OCI-LY3 (cell line): Measurements from ENCODE around the gene ARL13B.

Source experiments
- H2AFZ ChIP-seq: fragments of 200-600, 300-600 bp; shearing (Covaris generic); 2 replicates; pipeline ENCODE4 v1.6.0; 2014; ENCODE audit warnings: antibody characterized with exemption, low read depth, low read length
- H3K27ac ChIP-seq: fragments of 200-600, 300-600 bp; sonication (generic); 2 replicates; pipeline ENCODE4 v1.5.1; 2014; ENCODE audit warnings: mild to moderate bottlenecking, low read length, moderate library complexity, mixed read lengths
- H3K27me3 ChIP-seq: fragments of 200-600, 300-600 bp; sonication (generic); 2 replicates; pipeline ENCODE4 v1.6.1; 2014; ENCODE audit warnings: low read depth, low read length, mixed read lengths
- H3K36me3 ChIP-seq: fragments of 200-600, 300-600 bp; sonication (generic); replicated peaks from 2 replicates; pipeline ENCODE3; 2014; ENCODE audit warnings: low read depth, low read length, mixed read lengths
- H3K4me1 ChIP-seq: fragments of 300-600, 200-600 bp; sonication (generic); 2 replicates; pipeline ENCODE4 v1.6.1; 2014; ENCODE audit warnings: low read length, mixed read lengths
- H3K4me2 ChIP-seq: fragments of 200-600, 300-600 bp; sonication (generic); 2 replicates; pipeline ENCODE4 v1.6.1; 2014; ENCODE audit warnings: low read length, mixed read lengths
- H3K4me3 ChIP-seq: fragments of 300-600, 200-600 bp; sonication (generic); 2 replicates; pipeline ENCODE4 v1.5.1; 2014; ENCODE audit warnings: antibody characterized with exemption, mild to moderate bottlenecking, low read length, moderate library complexity
- H3K79me2 ChIP-seq: fragments of 300-600, 200-600 bp; shearing (Covaris generic); 2 replicates; pipeline ENCODE4 v1.6.1; 2014; ENCODE audit warnings: mild to moderate bottlenecking, low read length, mixed read lengths
- H3K9ac ChIP-seq: fragments of 300-600, 200-600 bp; shearing (Covaris generic); 2 replicates; pipeline ENCODE4 v1.6.0; 2014; ENCODE audit warnings: mild to moderate bottlenecking, low read length, moderate library complexity
- H3K9me3 ChIP-seq: fragments of 200-600, 300-600 bp; shearing (Covaris generic); 2 replicates; pipeline ENCODE4 v1.6.1; 2014; ENCODE audit warnings: low read length, mixed read lengths; ENCODE audit not compliant: insufficient read depth
- H4K20me1 ChIP-seq: fragments of 200-600, 300-600 bp; sonication (generic); 2 replicates; pipeline ENCODE4 v1.6.1; 2016; ENCODE audit warnings: low read length, mixed read lengths; ENCODE audit not compliant: insufficient read depth
- EZH2phosphoT487 ChIP-seq: fragments of 200-600 bp; shearing (Covaris generic); IDR thresholded peaks from 2 replicates; pipeline ENCODE4 v1.6.1; 2018; ENCODE audit warnings: antibody characterized with exemption, mixed run types, low read depth
- TF ChIP-seq, protein P1 (sequence below): fragments of 200-600, 300-600 bp; sonication (generic); IDR thresholded peaks from 2 replicates; pipeline ENCODE4 v1.5.1; 2014; ENCODE audit warnings: antibody characterized with exemption, low read length, low read depth

Gene ARL13B

DNA sequence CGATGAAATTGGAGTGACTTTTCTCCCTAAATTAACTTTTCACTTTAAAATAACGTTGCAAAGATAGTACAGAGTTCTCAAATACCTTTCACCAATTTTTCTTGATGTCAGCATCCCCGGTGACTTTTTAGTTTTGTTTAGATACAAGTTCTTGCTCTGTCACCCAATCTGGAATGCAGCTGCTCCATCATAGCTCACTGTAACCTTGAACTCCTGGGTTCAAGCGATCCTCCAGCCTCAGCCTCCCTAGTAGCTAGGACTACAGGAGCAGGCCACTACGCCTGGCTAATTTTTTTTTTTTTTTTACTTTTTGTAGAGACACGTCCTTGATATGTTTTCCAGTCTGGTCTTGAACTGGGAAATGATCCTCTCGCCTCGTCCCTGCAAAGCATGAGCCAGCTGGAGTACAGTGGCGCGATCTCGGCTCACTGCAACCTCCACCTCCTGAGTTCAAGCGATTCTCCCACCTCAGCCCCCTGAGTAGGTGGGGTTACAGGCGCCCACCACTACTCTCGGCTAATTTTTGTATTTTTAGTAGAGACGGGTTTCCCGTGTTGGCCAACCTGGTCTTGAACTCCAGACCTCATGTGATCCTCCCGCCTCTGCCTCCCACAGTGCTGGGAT, 83.7 kb downstream of the ARL13B start:
- Histone ChIP-seq H3K9me3 (no peaks in the 10 kb centered on the region), H4K20me1 (no peaks in the 10 kb centered on the region), H3K79me2 (peaks cover 31% of the 10 kb centered on the region), H3K9ac (peak overlapping the region; percentile 95), H3K27ac (peak overlapping the region; percentile 88), H3K4me2 (peak overlapping the region; percentile 44), H3K36me3 (peaks cover 8% of the 10 kb centered on the region), H2AFZ (peak overlapping the region; percentile 93), H3K27me3 (no peaks in the 10 kb centered on the region), H3K4me3 (peak overlapping the region; percentile 78), H3K4me1 (peaks cover 23% of the 10 kb centered on the region)
- no peak for TF ChIP-seq EZH2phosphoT487
- TF ChIP-seq, protein P1, sequence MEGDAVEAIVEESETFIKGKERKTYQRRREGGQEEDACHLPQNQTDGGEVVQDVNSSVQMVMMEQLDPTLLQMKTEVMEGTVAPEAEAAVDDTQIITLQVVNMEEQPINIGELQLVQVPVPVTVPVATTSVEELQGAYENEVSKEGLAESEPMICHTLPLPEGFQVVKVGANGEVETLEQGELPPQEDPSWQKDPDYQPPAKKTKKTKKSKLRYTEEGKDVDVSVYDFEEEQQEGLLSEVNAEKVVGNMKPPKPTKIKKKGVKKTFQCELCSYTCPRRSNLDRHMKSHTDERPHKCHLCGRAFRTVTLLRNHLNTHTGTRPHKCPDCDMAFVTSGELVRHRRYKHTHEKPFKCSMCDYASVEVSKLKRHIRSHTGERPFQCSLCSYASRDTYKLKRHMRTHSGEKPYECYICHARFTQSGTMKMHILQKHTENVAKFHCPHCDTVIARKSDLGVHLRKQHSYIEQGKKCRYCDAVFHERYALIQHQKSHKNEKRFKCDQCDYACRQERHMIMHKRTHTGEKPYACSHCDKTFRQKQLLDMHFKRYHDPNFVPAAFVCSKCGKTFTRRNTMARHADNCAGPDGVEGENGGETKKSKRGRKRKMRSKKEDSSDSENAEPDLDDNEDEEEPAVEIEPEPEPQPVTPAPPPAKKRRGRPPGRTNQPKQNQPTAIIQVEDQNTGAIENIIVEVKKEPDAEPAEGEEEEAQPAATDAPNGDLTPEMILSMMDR = no peak

DNA sequence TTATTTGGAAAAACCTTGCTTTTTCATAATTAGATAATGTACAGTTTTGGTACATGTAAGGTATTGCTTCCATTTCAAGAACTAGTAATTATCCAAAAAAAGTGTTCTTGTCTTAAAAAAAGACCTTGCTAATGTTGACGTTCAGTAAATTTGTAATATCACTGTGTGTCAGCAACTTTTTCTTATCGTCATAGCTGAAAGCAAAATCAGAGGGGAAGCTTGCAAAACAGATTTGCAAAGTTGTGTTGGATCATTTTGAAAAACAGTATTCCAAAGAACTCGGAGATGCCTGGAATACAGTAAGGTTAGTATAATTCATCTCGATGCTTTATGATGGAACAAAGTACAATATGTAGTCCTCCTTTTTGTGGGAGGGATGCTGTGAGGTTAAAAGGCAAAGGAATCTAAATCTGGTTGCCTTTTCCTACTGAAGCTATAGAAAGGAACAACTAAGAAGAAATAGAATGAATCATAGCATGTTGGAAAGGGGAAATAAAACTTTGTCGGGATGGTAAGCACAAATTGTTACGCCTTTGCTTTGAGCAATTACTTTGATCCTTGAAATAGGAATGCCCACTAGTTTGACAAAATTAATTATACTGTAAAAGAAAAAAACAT, 84.4 kb downstream of the ARL13B start:
- Histone ChIP-seq H3K9me3 (no peaks in the 10 kb centered on the region), H3K4me1 (peaks cover 30% of the 10 kb centered on the region), H3K4me2 (peak overlapping the region; percentile 44), H2AFZ (no peak overlapping the region), H3K4me3 (peak overlapping the region; percentile 78), H3K79me2 (peaks cover 31% of the 10 kb centered on the region), H4K20me1 (no peaks in the 10 kb centered on the region), H3K36me3 (peaks cover 8% of the 10 kb centered on the region), H3K27me3 (no peaks in the 10 kb centered on the region), H3K9ac (peak overlapping the region; percentile 95; the same call in 1 of the 2 replicates), H3K27ac (no peak overlapping the region)
- TF ChIP-seq, protein P1 = no peak
- TF ChIP-seq EZH2phosphoT487 = no peak

DNA sequence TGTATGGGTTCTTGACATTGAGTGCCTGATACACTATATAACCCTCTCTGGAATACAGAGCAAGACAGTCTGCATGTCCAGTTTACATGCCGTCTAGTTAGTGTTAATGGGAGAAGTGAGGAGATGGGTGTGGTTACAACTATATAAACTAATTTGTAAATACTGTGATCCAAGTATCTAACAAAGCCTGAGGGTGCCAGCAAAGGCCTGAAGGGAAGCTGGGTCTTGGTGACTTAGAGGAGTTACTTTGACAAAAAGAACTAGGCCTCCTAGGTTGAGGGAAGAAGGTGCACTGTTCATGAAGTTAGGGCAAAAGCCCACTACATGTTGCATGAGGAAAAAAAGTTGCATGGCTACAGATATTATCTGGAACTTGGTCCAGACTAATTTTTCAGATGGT, 85.2 kb downstream of the ARL13B start:
- Histone ChIP-seq H4K20me1 (no peaks in the 10 kb centered on the region), H3K27ac (no peak overlapping the region), H3K9me3 (no peaks in the 10 kb centered on the region), H3K4me1 (peaks cover 38% of the 10 kb centered on the region), H3K9ac (no peak overlapping the region), H3K4me2 (no peak overlapping the region), H2AFZ (no peak overlapping the region), H3K27me3 (no peaks in the 10 kb centered on the region), H3K4me3 (no peak overlapping the region), H3K79me2 (peaks cover 31% of the 10 kb centered on the region), H3K36me3 (peaks cover 8% of the 10 kb centered on the region)
- TF ChIP-seq EZH2phosphoT487 = no peak
- TF ChIP-seq, protein P1 = no peak

DNA sequence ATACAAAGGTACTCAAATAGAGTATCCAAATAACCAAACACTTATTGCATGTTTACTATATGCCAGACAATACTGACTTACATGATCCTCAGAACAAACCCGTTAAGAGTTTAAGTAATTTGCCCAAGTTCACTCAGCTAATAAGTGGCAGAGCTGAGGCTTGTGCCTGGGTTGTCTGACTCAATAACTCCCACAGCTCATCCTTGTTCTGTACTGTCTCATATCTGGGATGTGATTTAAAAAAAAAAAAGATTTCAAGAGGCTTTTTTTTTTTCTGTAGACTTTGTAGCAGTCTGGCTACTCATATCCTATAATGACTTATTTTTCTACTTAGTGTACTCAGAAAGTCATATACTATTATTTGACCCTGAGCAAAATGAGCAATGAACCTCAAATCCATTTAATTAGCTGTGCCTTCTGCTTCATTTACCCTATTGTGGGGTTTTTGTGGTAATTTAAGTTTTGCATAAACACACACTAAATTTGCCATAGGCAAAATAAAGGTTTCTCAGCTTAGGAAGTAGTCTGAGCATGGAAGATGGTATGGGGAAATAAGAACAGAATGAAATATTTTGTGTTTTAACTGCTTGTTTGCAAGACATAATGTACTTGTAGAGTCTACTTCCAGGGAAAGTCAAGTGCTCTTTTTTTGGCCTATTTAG, 86.0 kb downstream of the ARL13B start:
- Histone ChIP-seq H3K27me3 (no peaks in the 10 kb centered on the region), H3K4me1 (peaks cover 45% of the 10 kb centered on the region), H3K4me3 (no peak overlapping the region), H4K20me1 (no peaks in the 10 kb centered on the region), H3K4me2 (no peak overlapping the region), H3K36me3 (peaks cover 8% of the 10 kb centered on the region), H2AFZ (no peak overlapping the region), H3K79me2 (peaks cover 31% of the 10 kb centered on the region), H3K9ac (no peak overlapping the region), H3K27ac (no peak overlapping the region), H3K9me3 (no peaks in the 10 kb centered on the region)
- TF ChIP-seq, protein P1 = no peak
- TF ChIP-seq EZH2phosphoT487 = no peak
